ENCODE results near the gene KRT32.

The KRT32 gene

GRCh38 chr17:41411072-41411840 is 55.9 kb downstream of the KRT32 start:
- no peak for TF ChIP-seq RAD21 (IDR thresholded peaks at IDR 0.05; ENCODE audit: low read depth)
- TF ChIP-seq CREB1 (IDR thresholded peaks at IDR 0.05; ENCODE audit: low read depth): no peak
- no peak for TF ChIP-seq TEAD4 (IDR thresholded peaks at IDR 0.05)
- no peak for TF ChIP-seq NFIC (IDR thresholded peaks at IDR 0.05)
- TF ChIP-seq MAX (IDR thresholded peaks at IDR 0.05): no peak
- TF ChIP-seq EGR1 (IDR thresholded peaks at IDR 0.05): no peak
- no peak for TF ChIP-seq ZBTB7A (IDR thresholded peaks at IDR 0.05; ENCODE audit: low read depth)
- TF ChIP-seq USF1 (IDR thresholded peaks at IDR 0.05): no peak
- TF ChIP-seq CEBPB (IDR thresholded peaks at IDR 0.05): no peak
- no peak for TF ChIP-seq TAF1 (IDR thresholded peaks at IDR 0.05; ENCODE audit: low read depth)
- TF ChIP-seq REST (IDR thresholded peaks at IDR 0.05; ENCODE audit: low read depth): no peak

Data from Ishikawa (cell line).